Spinal cord (tissue), 10 donors: Measurements from ENCODE around the gene VEZT. TPM values are rescaled to one million over a fixed set of nuclear protein-coding genes. Genes with fewer than 3 reads are reported as not detected.
A peak's percentile ranks its signal among the peaks of the same experiment; 100 is the strongest.
"Not testable (repeated sequence)": the region's sequence is repeated elsewhere in the genome, so short reads cannot be mapped to it uniquely, and the experiment has no call there.

ENCODE experiments used
- DNase-seq, 6 donors: peaks; one replicate each; pipeline versions ENCODE4 v3.0.0 to v3.0.0-alpha.2; 2013 to 2015; ENCODE audit warnings: low spot score in 6 of 6, low read depth in 4 of 6
- H3K27ac ChIP-seq: one replicate; pipeline ENCODE4 v1.5.1; 2013; ENCODE audit warnings: low read depth, low read length, control low read depth
- H3K27me3 ChIP-seq: one replicate; pipeline ENCODE4 v1.6.1; 2013; ENCODE audit warnings: low read length; ENCODE audit not compliant: control insufficient read depth, insufficient read depth
- H3K36me3 ChIP-seq: one replicate; pipeline ENCODE4 v1.6.1; 2013; ENCODE audit warnings: low read length; ENCODE audit not compliant: control insufficient read depth, insufficient read depth
- H3K4me1 ChIP-seq: one replicate; pipeline ENCODE4 v1.6.1; 2013; ENCODE audit warnings: low read length; ENCODE audit not compliant: control insufficient read depth, insufficient read depth
- H3K4me3 ChIP-seq: one replicate; pipeline ENCODE4 v1.5.1; 2013; ENCODE audit warnings: low read depth, low read length, control low read depth
- H3K9me3 ChIP-seq: one replicate; pipeline ENCODE4 v1.6.1; 2013; ENCODE audit warnings: low read length; ENCODE audit not compliant: control insufficient read depth, insufficient read depth
- WGBS: methylation state at CpG from one replicate; pipeline ENCODE4 v1.1.5; 2013; ENCODE audit warnings: missing lambda C conversion rate; ENCODE audit not compliant: insufficient coverage; 5-methylcytosine and 5-hydroxymethylcytosine counted together
- polyA plus RNA-seq, 2 donors: library from polyadenylated mRNA; unstranded; fragments of 120-200 nt; gene quantifications; one replicate each; pipeline ENCODE4 v1.2.1, GENCODE V29; 2013; ENCODE audit not compliant: insufficient read length in 2 of 2
- total RNA-seq, 2 donors: library from RNA; depleted of rRNA in 1 of 2; stranded (reverse); fragments of 120-200 nt in 1 of 2; fragments of >200 nt in 1 of 2; gene quantifications; one replicate each; pipeline versions ENCODE4 v1.2.3 to v1.2.4, GENCODE V29; 2013 to 2014
- donor health status: healthy.

Gene VEZT
- total and polyA plus RNA-seq, 4 donors: 68.4 to 164 (median 102) TPM

DNA sequence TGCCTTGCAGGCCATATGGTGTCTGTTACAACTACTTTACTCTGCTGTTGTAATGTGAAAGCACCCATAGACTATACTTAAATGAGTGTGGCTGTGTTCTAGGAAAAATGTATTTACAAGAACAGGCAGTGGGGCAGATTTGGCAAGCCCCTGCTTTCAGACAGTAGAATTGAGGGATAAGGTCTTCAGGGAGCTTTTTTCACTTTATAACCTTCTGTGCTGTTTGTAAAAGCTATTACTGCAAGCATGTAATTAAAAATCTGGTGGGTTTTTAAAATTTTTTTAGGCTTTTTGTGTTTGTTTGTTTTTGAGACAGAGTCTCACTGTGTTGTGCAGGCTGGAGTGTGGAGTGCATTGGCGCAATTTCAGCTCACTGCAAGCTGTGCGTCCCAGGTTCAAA lies 73.9 kb downstream of the VEZT start:
- peak in 3 of 6 donors; percentile 11 to 91 (median 29) for DNase-seq

DNA sequence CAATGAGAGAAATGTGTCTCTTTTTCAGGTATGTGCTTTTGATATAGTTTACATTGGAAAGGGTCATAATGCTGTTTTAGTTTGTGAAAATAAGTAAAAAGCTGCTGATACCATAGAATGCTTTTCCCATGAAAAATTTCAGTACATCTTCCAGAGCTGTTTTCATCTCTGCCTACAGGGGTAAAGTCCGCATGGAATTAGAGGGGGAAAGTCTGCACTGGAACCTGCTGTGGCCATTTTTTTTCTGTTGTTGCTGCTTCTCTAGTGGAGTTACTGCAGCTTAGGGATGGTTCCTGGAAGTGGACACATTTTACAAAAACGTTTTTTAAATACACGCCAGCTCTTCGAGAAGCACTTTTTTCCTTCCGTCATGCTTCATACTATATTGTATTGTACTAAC lies 81.3 kb downstream of the VEZT start:
- no peak for DNase-seq
- Histone ChIP-seq H3K4me3 (no peak overlapping the region), H3K4me1 (no peaks in the 10 kb centered on the region), H3K27ac (no peak overlapping the region), H3K9me3 (no peaks in the 10 kb centered on the region), H3K36me3 (peaks cover 10% of the 10 kb centered on the region), H3K27me3 (no peaks in the 10 kb centered on the region)
- no CpG with 5 or more reads among the region's 5 CpGs for WGBS

More for the DNA sequence above, 73.9 kb downstream of the VEZT start:
- Histone ChIP-seq H3K9me3 (no peaks in the 10 kb centered on the region), H3K27me3 (no peaks in the 10 kb centered on the region), H3K36me3 (peaks cover 11% of the 10 kb centered on the region), H3K4me1 (no peaks in the 10 kb centered on the region), H3K27ac (no peak overlapping the region), H3K4me3 (no peak overlapping the region)
- WGBS: 83% methylated on average over 2 of the region's 2 CpGs

DNA sequence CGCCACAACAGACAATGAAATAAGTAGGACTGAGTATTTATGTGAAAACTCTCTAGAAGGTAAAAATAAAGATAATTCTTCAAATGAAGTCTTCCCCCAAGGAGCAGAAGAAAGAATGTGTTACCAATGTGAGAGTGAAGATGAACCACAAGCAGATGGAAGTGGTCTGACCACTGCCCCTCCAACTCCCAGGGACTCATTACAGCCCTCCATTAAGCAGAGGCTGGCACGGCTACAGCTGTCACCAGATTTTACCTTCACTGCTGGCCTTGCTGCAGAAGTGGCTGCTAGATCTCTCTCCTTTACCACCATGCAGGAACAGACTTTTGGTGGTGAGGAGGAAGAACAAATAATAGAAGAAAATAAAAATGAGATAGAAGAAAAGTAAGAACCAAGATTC lies 82.7 kb downstream of the VEZT start:
- no peaks in the 10 kb centered on the region for H3K9me3 ChIP-seq
- H3K27me3 ChIP-seq: no peaks in the 10 kb centered on the region
- no peak overlapping the region for H3K4me3 ChIP-seq
- H3K36me3 ChIP-seq: peaks cover 6% of the 10 kb centered on the region
- no CpG with 5 or more reads among the region's 2 CpGs for WGBS
- no peak for DNase-seq
- H3K4me1 ChIP-seq: no peaks in the 10 kb centered on the region
- H3K27ac ChIP-seq: no peak overlapping the region

DNA sequence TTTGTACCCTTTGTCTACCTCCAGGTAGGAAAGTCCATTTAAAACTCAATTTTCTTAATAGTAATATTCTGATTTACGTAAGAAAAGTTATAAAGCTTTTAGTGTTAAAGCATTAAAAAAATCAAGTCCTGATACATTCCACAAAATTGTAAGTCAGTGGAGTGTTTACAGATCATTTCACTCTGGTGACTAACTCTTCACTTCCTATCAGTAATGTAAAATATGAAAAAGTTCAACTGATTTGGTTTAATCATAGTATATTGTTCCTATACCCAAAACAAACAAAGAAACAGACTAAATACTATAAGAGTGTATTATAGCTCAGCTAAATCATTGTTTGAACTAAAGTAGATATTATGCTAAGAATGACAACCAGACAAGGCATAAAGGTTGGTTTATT lies 85.9 kb downstream of the VEZT start:
- Histone ChIP-seq H3K27ac (no peak overlapping the region), H3K4me3 (no peak overlapping the region), H3K27me3 (no peaks in the 10 kb centered on the region), H3K9me3 (no peaks in the 10 kb centered on the region), H3K36me3 (peaks cover 7% of the 10 kb centered on the region), H3K4me1 (no peaks in the 10 kb centered on the region)
- no peak for DNase-seq
- no CpG with 5 or more reads among the region's 1 CpG for WGBS

DNA sequence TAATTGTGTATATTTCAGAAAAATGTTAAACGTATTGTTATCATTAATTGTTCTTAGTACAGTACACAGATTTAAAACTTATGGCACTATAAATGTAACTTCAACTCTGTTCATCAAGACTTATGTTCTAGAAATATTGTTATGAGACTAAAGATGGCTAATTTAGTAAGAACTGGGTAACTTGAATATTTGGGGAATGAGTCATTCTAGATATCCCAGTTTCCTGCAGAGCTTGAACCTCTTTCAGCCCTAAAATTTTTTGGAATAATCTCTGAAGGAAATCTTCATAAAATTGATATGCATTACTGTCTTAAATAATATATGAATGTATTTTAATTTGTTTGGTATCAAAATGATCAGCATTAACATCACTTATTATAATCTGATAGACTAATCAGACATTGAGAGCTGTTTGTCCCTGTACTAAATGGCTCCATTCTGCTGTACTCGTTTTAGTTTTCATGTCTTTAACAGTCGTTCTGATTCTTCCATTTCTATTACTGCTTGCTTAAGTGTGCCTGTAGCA lies 87.1 kb downstream of the VEZT start:
- no peaks in the 10 kb centered on the region for H3K4me1 ChIP-seq
- H3K4me3 ChIP-seq: no peak overlapping the region
- no peaks in the 10 kb centered on the region for H3K9me3 ChIP-seq
- H3K36me3 ChIP-seq: peaks cover 7% of the 10 kb centered on the region
- no peaks in the 10 kb centered on the region for H3K27me3 ChIP-seq
- no peak for DNase-seq
- WGBS: 70% methylated on average over 2 of the region's 3 CpGs
- no peak overlapping the region for H3K27ac ChIP-seq

DNA sequence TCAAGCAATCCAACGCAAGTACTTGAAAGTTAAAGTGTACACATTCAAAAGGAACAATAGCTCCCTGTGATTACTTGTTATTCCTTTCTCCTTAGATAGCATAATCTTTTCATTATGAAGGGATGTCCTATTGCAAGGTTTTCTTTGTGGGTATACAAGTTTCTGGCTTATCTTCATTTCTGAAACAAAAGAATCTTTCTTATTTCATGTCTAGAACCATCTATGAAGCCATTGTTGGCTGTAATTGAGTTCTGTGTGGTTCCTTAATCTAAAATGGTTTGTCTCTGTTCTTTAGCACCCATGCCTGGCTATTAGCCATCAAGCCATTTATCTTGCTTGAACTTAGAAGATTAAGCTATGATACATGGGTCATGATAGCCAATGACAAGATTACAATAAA lies 95.0 kb downstream of the VEZT start:
- Histone ChIP-seq H3K9me3 (no peaks in the 10 kb centered on the region), H3K27ac (no peak overlapping the region), H3K4me1 (no peaks in the 10 kb centered on the region), H3K4me3 (no peak overlapping the region), H3K27me3 (no peaks in the 10 kb centered on the region), H3K36me3 (no peaks in the 10 kb centered on the region)
- no CpG with 5 or more reads among the region's 1 CpG for WGBS
- no peak for DNase-seq

DNA sequence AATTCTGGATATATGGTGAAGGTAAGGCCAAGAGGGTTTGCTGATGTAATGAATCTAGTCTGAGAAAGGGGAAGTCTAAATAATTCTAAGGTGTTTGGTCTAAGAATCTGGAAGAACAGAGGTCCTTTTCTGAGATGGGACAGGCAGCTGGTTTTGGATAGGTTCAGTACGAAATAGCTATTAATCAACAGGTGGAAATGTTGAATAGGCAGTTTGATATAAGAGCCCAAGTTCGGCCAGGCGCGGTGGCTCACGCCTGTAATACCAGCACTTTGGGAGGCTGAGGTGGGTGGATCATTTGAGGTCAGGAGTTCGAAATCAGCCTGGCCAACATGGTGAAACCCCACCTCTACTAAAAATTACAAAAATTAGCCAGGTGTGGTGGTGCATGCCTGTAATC lies 97.1 kb downstream of the VEZT start:
- H3K4me1 ChIP-seq, DNase-seq, H3K36me3 ChIP-seq, H3K4me3 ChIP-seq, H3K27ac ChIP-seq, H3K27me3 ChIP-seq, H3K9me3 ChIP-seq: not testable (repeated sequence)
- 87% methylated on average over 5 of the region's 6 CpGs for WGBS

DNA sequence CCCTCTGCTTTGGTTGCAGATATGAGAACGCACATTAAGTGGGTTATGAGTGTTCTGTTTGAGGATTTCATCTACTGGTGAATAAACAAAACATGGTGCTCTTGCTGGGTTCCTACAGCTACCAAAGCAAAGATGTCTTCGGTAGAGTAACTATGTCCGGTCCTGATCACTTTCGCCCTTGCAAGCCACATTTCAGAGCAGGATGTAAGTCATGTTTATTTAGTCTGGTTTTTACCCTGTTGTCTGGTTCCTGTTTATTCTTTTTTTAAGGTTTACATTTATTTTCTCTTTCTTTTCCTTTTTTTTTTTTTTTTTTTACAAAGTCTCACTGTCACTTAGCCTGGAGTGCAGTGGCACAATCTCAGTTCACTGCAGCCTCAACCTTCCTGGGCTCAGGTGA lies 99.2 kb downstream of the VEZT start:
- Histone ChIP-seq H3K27ac (no peak overlapping the region), H3K27me3 (no peaks in the 10 kb centered on the region), H3K36me3 (no peaks in the 10 kb centered on the region), H3K9me3 (no peaks in the 10 kb centered on the region), H3K4me1 (no peaks in the 10 kb centered on the region), H3K4me3 (no peak overlapping the region)
- WGBS: no CpG with 5 or more reads among the region's 4 CpGs
- no peak for DNase-seq

DNA sequence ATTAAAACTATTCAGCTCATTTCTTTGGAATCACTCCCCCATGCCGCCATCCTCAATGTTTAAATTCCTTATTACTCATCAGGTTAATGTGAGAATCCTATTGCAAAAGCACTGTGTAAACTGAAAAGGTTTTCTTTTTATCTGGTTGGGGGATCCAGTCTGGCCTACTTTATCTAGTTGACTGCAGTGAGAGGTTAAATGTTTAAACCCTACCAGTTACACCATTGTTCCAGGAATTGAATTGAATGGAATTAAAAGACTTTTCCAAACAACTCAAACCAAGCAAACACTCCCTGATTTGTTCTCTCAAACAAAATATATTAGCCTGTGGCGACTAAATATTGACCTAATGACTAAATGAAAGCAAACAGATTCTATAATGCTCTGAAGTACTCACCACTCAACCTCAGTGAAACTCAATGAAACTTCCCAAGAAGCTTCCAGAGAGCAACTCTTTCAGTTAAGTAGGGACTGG lies 100.5 kb downstream of the VEZT start:
- DNase-seq: peak in 1 of 6 donors; percentile 29
- H3K9me3 ChIP-seq: no peaks in the 10 kb centered on the region
- no peak overlapping the region for H3K4me3 ChIP-seq
- H3K36me3 ChIP-seq: no peaks in the 10 kb centered on the region
- WGBS: no CpG with 5 or more reads among the region's 2 CpGs
- no peaks in the 10 kb centered on the region for H3K27me3 ChIP-seq
- no peak overlapping the region for H3K27ac ChIP-seq
- H3K4me1 ChIP-seq: no peaks in the 10 kb centered on the region

DNA sequence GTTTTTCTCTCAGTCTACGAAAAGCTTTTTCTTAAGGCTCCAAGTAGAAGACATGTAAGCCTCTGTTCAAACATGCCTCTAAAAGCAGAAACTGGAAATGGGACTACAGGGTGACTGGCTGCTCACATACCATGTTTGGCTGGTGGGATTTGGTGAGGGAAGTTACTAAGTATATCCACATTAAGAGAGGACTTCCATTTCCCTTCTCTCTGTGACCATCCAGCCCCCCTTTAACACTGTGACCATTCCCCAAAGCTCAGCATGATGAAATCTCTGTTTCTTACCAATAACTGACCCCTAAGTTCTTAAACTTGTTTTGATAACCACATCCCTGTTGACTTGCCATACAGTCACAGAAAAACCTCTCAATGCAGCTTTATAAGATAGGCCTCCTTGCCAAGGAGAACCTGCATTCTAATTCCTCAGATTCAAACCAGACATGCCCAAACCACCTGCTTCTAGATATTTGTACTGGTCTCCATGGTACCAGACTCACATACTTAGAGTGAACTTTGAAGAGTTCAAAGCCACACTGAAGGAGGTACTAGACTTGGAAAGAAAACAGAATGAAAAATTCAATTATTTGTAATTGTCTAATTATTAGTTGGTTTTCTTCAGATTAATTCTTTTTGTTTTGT lies 102.2 kb downstream of the VEZT start:
- no peak overlapping the region for H3K4me3 ChIP-seq
- no peaks in the 10 kb centered on the region for H3K27me3 ChIP-seq
- no peak overlapping the region for H3K27ac ChIP-seq
- H3K36me3 ChIP-seq: no peaks in the 10 kb centered on the region
- WGBS: 100% methylated on average over 1 of the region's 1 CpG
- no peaks in the 10 kb centered on the region for H3K4me1 ChIP-seq
- no peak for DNase-seq
- H3K9me3 ChIP-seq: no peaks in the 10 kb centered on the region
